Measurements from ENCODE around the gene GABBR2. TPM values are rescaled to one million over a fixed set of nuclear protein-coding genes. Genes with fewer than 3 reads are reported as not detected.

GABBR2 gene
- total and polyA plus RNA-seq, 2 donors (not counting 1 experiment from before 2014, with no cell fraction given): 0.03 TPM; not detected in 1

GRCh38 chr9:98288881-98289280 is 419.9 kb downstream of the GABBR2 start:
- Histone ChIP-seq H3K27me3 (replicated peaks in 1 of 4; ENCODE audit: control extremely low read depth in 1 of 4, control insufficient read depth in 3 of 4, insufficient read depth in 4 of 4, low read length in 3 of 4) (peaks cover 0 to 5% (median 0%) of the 10 kb centered on the region in 4 experiments), H3K4me2 (replicated peaks; ENCODE audit: low read depth, low read length, poor library complexity, severe bottlenecking) (no peak overlapping the region), H2AFZ (ENCODE audit: insufficient read depth, low read depth, low read length, poor library complexity, severe bottlenecking) (no peak overlapping the region), H3K4me3 (ENCODE audit: control extremely low read depth in 1 of 5, extremely low read depth in 1 of 5, insufficient read depth in 1 of 5, low read depth in 2 of 5, low read length in 4 of 5) (no peak overlapping the region), H3K79me2 (ENCODE audit: control insufficient read depth, insufficient read depth, low read length) (no peaks in the 10 kb centered on the region), H3K4me1 (ENCODE audit: control insufficient read depth in 2 of 2, insufficient read depth in 2 of 2, low read length in 2 of 2) (no peaks in the 10 kb centered on the region), H3K9ac (ENCODE audit: low read length) (no peak overlapping the region), H3K9me3 (ENCODE audit: control extremely low read depth in 1 of 3, control insufficient read depth in 2 of 3, insufficient read depth in 1 of 3, low read length in 2 of 3) (no peaks in the 10 kb centered on the region), H3K27ac (ENCODE audit: low read length in 2 of 2) (no peak overlapping the region), H4K20me1 (ENCODE audit: control insufficient read depth, insufficient read depth, low read length, poor library complexity, severe bottlenecking) (no peaks in the 10 kb centered on the region), H3K36me3 (replicated peaks in 1 of 2; ENCODE audit: control extremely low read depth in 1 of 2, control insufficient read depth in 1 of 2, extremely low read depth in 1 of 2, insufficient read depth in 2 of 2, low read length in 1 of 2) (no peaks in the 10 kb centered on the region)
- intact Hi-C loops (cut with micrococcal nuclease): no loop called here
- H3K4me1 Mint-ChIP-seq: no peaks in the 10 kb centered on the region
- no peak for TF ChIP-seq CTCF (IDR thresholded peaks at IDR 0.05)
- no peak for TF ChIP-seq EZH2 (IDR thresholded peaks at IDR 0.05; ENCODE audit: borderline replicate concordance, insufficient read depth, low read depth, low read length, poor library complexity, severe bottlenecking)
- H3K4me3 Mint-ChIP-seq: no peak overlapping the region
- 90% methylated on average over 5 of the region's 5 CpGs for WGBS (ENCODE audit: insufficient coverage)
- no peak overlapping the region for H3K27ac Mint-ChIP-seq
- ATAC-seq (ENCODE audit: low read depth): no peak
- ChIA-PET POLR2A (no interaction called here), CTCF (no interaction called here)
- no peaks in the 10 kb centered on the region for H3K9me3 Mint-ChIP-seq (ENCODE audit: insufficient read depth)
- DNase-seq: no peak
- no peaks in the 10 kb centered on the region for H3K27me3 Mint-ChIP-seq

- intact Hi-C loops (cut with micrococcal nuclease): no loop called here
- TF ChIP-seq CTCF (IDR thresholded peaks at IDR 0.05): no peak
- no peak for TF ChIP-seq EZH2 (IDR thresholded peaks at IDR 0.05; ENCODE audit: borderline replicate concordance, insufficient read depth, low read depth, low read length, poor library complexity, severe bottlenecking)
- H3K27ac ChIP-seq (ENCODE audit: low read length in 2 of 2): no peak overlapping the region
- H3K4me1 ChIP-seq (ENCODE audit: control insufficient read depth in 2 of 2, insufficient read depth in 2 of 2, low read length in 2 of 2): no peaks in the 10 kb centered on the region
- Mint-ChIP-seq H3K4me3 (no peak overlapping the region), H3K27ac (no peak overlapping the region), H3K9me3 (ENCODE audit: insufficient read depth) (no peaks in the 10 kb centered on the region), H3K4me1 (no peaks in the 10 kb centered on the region), H3K27me3 (peaks cover 6% of the 10 kb centered on the region)
- no peaks in the 10 kb centered on the region for H3K79me2 ChIP-seq (ENCODE audit: control insufficient read depth, insufficient read depth, low read length)
- peaks cover 0 to 11% (median 0%) of the 10 kb centered on the region in 4 experiments for H3K27me3 ChIP-seq (replicated peaks in 1 of 4; ENCODE audit: control extremely low read depth in 1 of 4, control insufficient read depth in 3 of 4, insufficient read depth in 4 of 4, low read length in 3 of 4)
- ChIA-PET POLR2A (no interaction called here), CTCF (no interaction called here)
- H3K9me3 ChIP-seq (ENCODE audit: control extremely low read depth in 1 of 3, control insufficient read depth in 2 of 3, insufficient read depth in 1 of 3, low read length in 2 of 3): no peaks in the 10 kb centered on the region
- ATAC-seq (ENCODE audit: low read depth) (no peak), DNase-seq (no peak)
- WGBS (ENCODE audit: insufficient coverage): 91% methylated on average over 4 of the region's 4 CpGs
- H3K4me2 ChIP-seq (replicated peaks; ENCODE audit: low read depth, low read length, poor library complexity, severe bottlenecking): no peak overlapping the region
- no peak overlapping the region for H2AFZ ChIP-seq (ENCODE audit: insufficient read depth, low read depth, low read length, poor library complexity, severe bottlenecking)
- H4K20me1 ChIP-seq (ENCODE audit: control insufficient read depth, insufficient read depth, low read length, poor library complexity, severe bottlenecking): no peaks in the 10 kb centered on the region
- no peak overlapping the region for H3K4me3 ChIP-seq (ENCODE audit: control extremely low read depth in 1 of 5, extremely low read depth in 1 of 5, insufficient read depth in 1 of 5, low read depth in 2 of 5, low read length in 4 of 5)
- no peaks in the 10 kb centered on the region for H3K36me3 ChIP-seq (replicated peaks in 1 of 2; ENCODE audit: control extremely low read depth in 1 of 2, control insufficient read depth in 1 of 2, extremely low read depth in 1 of 2, insufficient read depth in 2 of 2, low read length in 1 of 2)
- no peak overlapping the region for H3K9ac ChIP-seq (ENCODE audit: low read length)
These were observed 421.4 kb downstream of the GABBR2 start for GRCh38 chr9:98287384-98287783.

All from B cell (primary cell).